Upper lobe of right lung (tissue), 1 donor: ENCODE measurements around the gene TSPAN13. TPM values are rescaled to one million over a fixed set of nuclear protein-coding genes. Genes with fewer than 3 reads are reported as not detected.

Source experiments
- ATAC-seq: fragments of 200-7000 bp; cut with Tn5 transposase; one replicate; pipeline ENCODE4 v1.9.1; 2020; ENCODE audit warnings: mild to moderate bottlenecking, moderate library complexity
- DNase-seq: peaks from one replicate; pipeline ENCODE4 v3.0.0-alpha.2; 2020
- H3K27ac ChIP-seq: fragments of 200-600 bp; one replicate; pipeline ENCODE4 v1.8.0; 2022
- H3K27me3 ChIP-seq: fragments of 200-600 bp; one replicate; pipeline ENCODE4 v1.8.0; 2022; ENCODE audit warnings: mild to moderate bottlenecking
- H3K36me3 ChIP-seq: fragments of 200-600 bp; one replicate; pipeline ENCODE4 v1.8.0; 2022
- H3K4me1 ChIP-seq: fragments of 200-600 bp; one replicate; pipeline ENCODE4 v1.8.0; 2022
- H3K4me3 ChIP-seq: fragments of 200-600 bp; one replicate; pipeline ENCODE4 v1.8.0; 2022; ENCODE audit warnings: mild to moderate bottlenecking
- H3K9me3 ChIP-seq: fragments of 200-600 bp; one replicate; pipeline ENCODE4 v1.8.0; 2022
- intact Hi-C: fragments of 100-400 bp; cut with DNase I; formaldehyde crosslinking; loops from one replicate; pipeline ENCODE4 v1.11.0; 2022
- total RNA-seq: library from RNA; stranded (reverse); fragmentation: NEBNext Ultra II Directional; extraction: Animal tissue kit (Norgen Biotek cat#: 25700); gene quantifications from one replicate; pipeline ENCODE4 v1.2.1, GENCODE V29; 2021
- TF ChIP-seq, protein P1 (sequence below): fragments of 200-600 bp; IDR thresholded peaks from one replicate; pipeline ENCODE4 v1.8.0; 2022; ENCODE audit warnings: antibody characterized with exemption
- donor health status: DM: no; HTN: yes; CAD: no; lungs with severe emphysema.

The TSPAN13 gene
- total RNA-seq, 1 donor from 2014 or later: 185 TPM

DNA sequence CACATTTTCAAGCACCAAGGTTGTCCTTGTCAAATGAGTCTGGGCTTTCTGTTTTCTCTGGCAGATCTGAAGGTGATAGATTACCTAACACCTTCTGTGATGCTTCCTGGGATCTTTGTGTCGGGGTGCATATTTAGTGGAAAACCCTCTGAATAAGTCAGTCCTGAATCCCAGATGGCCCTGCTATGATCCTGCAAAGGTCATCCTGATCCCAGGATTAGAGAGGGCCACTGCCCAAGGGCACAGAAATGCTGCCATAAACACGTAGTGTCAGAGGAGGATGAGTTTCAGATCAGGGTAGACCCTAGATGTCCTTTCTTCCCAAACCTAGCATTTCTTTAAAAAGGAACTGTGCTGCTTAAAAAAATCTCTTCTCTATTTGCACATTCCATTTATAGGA is 32.3 kb downstream of the TSPAN13 start:
- H3K27ac ChIP-seq: no peak overlapping the region
- intact Hi-C loops: no loop called here
- TF ChIP-seq, protein P1, sequence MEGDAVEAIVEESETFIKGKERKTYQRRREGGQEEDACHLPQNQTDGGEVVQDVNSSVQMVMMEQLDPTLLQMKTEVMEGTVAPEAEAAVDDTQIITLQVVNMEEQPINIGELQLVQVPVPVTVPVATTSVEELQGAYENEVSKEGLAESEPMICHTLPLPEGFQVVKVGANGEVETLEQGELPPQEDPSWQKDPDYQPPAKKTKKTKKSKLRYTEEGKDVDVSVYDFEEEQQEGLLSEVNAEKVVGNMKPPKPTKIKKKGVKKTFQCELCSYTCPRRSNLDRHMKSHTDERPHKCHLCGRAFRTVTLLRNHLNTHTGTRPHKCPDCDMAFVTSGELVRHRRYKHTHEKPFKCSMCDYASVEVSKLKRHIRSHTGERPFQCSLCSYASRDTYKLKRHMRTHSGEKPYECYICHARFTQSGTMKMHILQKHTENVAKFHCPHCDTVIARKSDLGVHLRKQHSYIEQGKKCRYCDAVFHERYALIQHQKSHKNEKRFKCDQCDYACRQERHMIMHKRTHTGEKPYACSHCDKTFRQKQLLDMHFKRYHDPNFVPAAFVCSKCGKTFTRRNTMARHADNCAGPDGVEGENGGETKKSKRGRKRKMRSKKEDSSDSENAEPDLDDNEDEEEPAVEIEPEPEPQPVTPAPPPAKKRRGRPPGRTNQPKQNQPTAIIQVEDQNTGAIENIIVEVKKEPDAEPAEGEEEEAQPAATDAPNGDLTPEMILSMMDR: no peak

DNA sequence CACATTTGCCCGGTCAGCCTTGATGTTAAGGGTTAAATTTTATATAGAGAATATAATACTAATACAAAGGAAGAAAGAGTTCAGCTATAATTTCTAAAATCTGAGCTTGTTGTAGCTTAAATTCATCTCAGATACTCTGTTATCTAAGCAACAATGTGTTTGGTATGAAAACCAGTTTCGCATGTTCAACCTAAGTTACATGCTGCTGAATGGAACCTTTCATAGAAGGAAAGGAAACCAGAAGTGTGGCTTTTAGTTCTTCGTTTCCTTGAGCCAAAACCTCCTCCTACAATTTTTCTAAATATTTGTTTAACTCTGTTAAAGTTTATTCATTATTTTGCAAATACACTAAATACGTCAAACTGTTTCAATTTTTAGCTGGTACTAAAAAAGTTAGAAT is 32.7 kb downstream of the TSPAN13 start:
- Histone ChIP-seq H3K27me3 (no peaks in the 10 kb centered on the region), H3K27ac (no peak overlapping the region), H3K36me3 (no peaks in the 10 kb centered on the region), H3K4me1 (no peaks in the 10 kb centered on the region), H3K9me3 (no peaks in the 10 kb centered on the region), H3K4me3 (no peak overlapping the region)
- ATAC-seq: no peak
- TF ChIP-seq, protein P1: no peak
- DNase-seq: no peak
- intact Hi-C loops: no loop called here

More for the DNA sequence above, 32.3 kb downstream of the TSPAN13 start:
- Histone ChIP-seq H3K36me3 (no peaks in the 10 kb centered on the region), H3K4me3 (no peak overlapping the region), H3K9me3 (no peaks in the 10 kb centered on the region), H3K4me1 (no peaks in the 10 kb centered on the region), H3K27me3 (no peaks in the 10 kb centered on the region)
- DNase-seq (no peak), ATAC-seq (no peak)

DNA sequence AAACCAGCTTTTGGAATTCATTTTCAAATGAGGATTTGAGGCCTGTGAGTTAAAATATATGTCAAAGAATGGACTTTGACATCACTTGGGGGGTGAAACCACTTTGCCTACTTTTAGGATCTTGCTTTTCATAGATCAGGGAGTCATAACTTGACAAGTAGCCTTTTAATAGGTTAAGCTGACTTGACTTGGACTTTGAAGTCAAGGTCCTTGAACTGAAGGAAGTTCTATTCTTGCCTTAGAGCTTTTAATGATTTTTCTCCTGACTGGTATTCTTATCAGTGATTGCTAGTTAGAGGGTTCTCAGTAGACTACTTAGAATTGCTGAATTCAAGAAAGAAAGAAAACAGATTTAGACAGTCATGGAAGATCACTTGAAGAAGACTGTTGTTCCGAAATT is 33.6 kb downstream of the TSPAN13 start:
- Histone ChIP-seq H3K27me3 (no peaks in the 10 kb centered on the region), H3K36me3 (no peaks in the 10 kb centered on the region), H3K27ac (no peak overlapping the region), H3K4me1 (no peaks in the 10 kb centered on the region), H3K9me3 (no peaks in the 10 kb centered on the region), H3K4me3 (no peak overlapping the region)
- TF ChIP-seq, protein P1: no peak
- no peak for ATAC-seq
- no peak for DNase-seq
- intact Hi-C loops: no loop called here

DNA sequence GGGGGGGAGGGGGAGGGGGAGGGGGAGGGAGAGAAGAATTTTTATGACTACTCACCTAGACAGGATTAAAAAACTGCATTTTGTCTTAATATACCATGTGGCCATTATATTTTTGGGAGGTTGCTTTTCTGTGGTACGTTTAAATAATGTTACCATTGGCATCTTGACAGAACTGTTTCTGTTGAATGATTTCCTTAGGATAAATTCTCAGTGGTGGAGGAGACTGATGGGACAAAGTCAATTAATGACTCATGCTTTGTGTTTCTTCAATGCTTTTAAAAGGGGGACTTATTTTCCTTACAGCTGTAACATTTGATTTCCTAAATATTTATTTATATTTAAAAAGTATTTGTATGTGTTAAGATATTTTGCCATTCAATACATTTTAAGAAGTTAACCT is 37.5 kb downstream of the TSPAN13 start:
- intact Hi-C loops: no loop called here
- Histone ChIP-seq H3K9me3 (no peaks in the 10 kb centered on the region), H3K27ac (no peak overlapping the region), H3K36me3 (no peaks in the 10 kb centered on the region), H3K27me3 (no peaks in the 10 kb centered on the region), H3K4me1 (no peaks in the 10 kb centered on the region), H3K4me3 (no peak overlapping the region)
- ATAC-seq: no peak
- TF ChIP-seq, protein P1: no peak
- DNase-seq: no peak

DNA sequence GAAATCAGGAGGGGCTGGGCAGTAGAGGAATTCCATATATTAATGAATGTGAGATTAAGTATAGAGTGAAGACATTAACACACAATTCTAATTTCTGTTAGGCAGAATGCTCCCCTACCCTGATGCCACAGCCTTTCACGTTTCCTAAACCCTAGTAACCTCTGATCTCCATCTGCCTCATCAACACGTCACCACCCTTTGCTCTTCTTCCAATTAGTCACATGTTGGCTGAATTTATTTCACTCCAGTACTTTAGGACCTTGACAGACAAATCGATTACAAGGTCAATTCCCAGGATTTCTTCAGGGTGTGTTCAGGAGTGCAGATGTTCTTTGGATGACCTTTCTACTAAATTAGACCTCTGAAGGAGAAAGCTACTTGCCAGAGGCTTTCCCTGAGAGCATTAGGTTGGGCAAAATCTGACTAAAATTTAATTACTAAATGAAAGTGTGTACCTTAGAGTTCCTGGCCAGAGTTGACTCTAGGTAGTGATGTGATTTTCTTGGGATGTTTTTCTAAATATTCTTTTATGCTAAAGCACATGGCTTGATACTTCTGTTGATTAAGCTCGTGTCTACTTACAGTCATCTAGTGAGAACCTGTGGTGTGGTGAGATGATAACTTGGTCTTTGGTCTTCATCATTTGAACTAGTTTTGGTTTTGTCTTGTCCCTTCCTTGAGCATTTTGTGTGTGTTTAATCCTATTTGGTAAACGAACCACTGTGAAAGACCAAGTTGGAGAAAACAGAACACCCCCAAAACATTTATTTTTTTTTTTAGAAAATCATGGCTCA is 38.5 kb downstream of the TSPAN13 start:
- no peak for DNase-seq
- Histone ChIP-seq H3K36me3 (no peaks in the 10 kb centered on the region), H3K9me3 (no peaks in the 10 kb centered on the region), H3K4me1 (no peaks in the 10 kb centered on the region), H3K27me3 (no peaks in the 10 kb centered on the region), H3K4me3 (no peak overlapping the region), H3K27ac (no peak overlapping the region)
- ATAC-seq: no peak
- TF ChIP-seq, protein P1: no peak
- intact Hi-C loops: no loop called here
